IPS-18c (cell line): ENCODE data around the gene KCNQ1.

Experiments used
- H3K4me3 ChIP-seq: 2 replicates; pipeline ENCODE4 v1.7.0; 2013; ENCODE audit warnings: low read depth, mild to moderate bottlenecking, low read length, moderate library complexity; ENCODE audit not compliant: insufficient read depth
- H3K9me3 ChIP-seq: one replicate; pipeline ENCODE4 v1.6.1; 2013; ENCODE audit warnings: mild to moderate bottlenecking, low read length, moderate library complexity; ENCODE audit not compliant: control insufficient read depth, insufficient read depth

Gene KCNQ1

GRCh38 chr11:2889362-2890273 is 444.8 kb downstream of the KCNQ1 start:
- H3K9me3 ChIP-seq: peaks cover 5% of the 10 kb centered on the region
- no peak overlapping the region for H3K4me3 ChIP-seq

GRCh38 chr11:2890466-2891294 is 445.9 kb downstream of the KCNQ1 start:
- Histone ChIP-seq H3K9me3 (peaks cover 5% of the 10 kb centered on the region), H3K4me3 (no peak overlapping the region)

GRCh38 chr11:2891326-2892214 is 446.8 kb downstream of the KCNQ1 start:
- H3K4me3 ChIP-seq: no peak overlapping the region

GRCh38 chr11:2892215-2892966 is 447.6 kb downstream of the KCNQ1 start:
- Histone ChIP-seq H3K9me3 (peaks cover 5% of the 10 kb centered on the region), H3K4me3 (peak overlapping the region; percentile 40; the same call in 1 of the 2 replicates)

More at GRCh38 chr11:2891326-2892214, 446.8 kb downstream of the KCNQ1 start:
- H3K9me3 ChIP-seq: peaks cover 5% of the 10 kb centered on the region

GRCh38 chr11:2892967-2893528 is 448.2 kb downstream of the KCNQ1 start:
- Histone ChIP-seq H3K9me3 (peaks cover 5% of the 10 kb centered on the region), H3K4me3 (peak overlapping the region; percentile 40; the same call in 1 of the 2 replicates)

GRCh38 chr11:2893935-2894334 is 449.1 kb downstream of the KCNQ1 start:
- peaks cover 5% of the 10 kb centered on the region for H3K9me3 ChIP-seq
- no peak overlapping the region for H3K4me3 ChIP-seq

- H3K9me3 ChIP-seq: peaks cover 5% of the 10 kb centered on the region
- no peak overlapping the region; the same call in 1 of the 2 replicates for H3K4me3 ChIP-seq
Measured at GRCh38 chr11:2896047-2896446, 451.2 kb downstream of the KCNQ1 start.

GRCh38 chr11:2897048-2897447 is 452.2 kb downstream of the KCNQ1 start:
- Histone ChIP-seq H3K9me3 (peaks cover 3% of the 10 kb centered on the region), H3K4me3 (no peak overlapping the region)

- H3K9me3 ChIP-seq: peaks cover 3% of the 10 kb centered on the region
- no peak overlapping the region for H3K4me3 ChIP-seq
Measured at GRCh38 chr11:2898366-2899079, 453.7 kb downstream of the KCNQ1 start.
